Measurements from ENCODE around the gene ANKRD9.

DNA sequence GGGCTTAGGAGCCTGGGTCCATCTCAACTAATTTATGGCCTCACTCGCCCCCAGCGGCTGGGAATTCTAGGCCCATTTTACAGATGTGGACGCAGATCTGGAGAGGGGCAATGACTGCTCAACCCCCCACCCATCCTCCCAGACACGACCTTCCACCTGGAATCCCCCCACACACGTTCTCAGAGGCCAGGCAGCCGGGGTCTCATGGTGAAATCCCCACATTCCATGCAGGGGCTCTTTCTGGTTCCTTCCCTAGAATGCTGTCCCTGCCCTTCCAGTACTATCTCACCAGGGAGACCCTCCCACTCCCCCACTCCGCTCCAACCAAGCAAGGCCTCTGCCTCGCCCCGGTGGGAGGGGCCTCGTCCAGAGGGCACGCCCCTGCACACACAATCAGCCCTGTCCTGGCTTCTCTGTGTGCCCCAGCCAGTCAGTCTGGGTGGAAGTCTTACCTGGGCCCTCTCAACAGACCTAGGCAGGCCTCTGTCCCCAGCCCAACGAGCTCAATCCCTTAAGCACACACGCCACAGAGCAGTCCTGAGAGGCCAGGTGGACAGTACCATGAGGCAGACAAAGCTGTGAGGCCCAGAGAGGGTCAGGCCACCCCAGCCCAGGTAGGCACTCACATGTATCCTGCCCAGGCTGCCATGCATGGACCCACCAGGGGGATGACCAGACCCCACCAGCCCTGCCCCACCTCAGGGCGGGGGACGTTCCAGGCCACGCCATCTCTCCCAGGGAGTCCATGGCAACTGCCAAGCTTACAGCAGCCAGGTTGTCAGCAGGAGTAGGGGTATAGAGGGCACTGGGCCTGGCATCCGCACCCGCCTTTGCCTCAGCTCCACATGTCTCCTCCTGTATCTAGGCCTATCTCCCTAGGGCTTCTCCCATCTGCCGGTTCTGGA lies 1.3 kb upstream of the ANKRD9 start:
- TF ChIP-seq, protein P1, sequence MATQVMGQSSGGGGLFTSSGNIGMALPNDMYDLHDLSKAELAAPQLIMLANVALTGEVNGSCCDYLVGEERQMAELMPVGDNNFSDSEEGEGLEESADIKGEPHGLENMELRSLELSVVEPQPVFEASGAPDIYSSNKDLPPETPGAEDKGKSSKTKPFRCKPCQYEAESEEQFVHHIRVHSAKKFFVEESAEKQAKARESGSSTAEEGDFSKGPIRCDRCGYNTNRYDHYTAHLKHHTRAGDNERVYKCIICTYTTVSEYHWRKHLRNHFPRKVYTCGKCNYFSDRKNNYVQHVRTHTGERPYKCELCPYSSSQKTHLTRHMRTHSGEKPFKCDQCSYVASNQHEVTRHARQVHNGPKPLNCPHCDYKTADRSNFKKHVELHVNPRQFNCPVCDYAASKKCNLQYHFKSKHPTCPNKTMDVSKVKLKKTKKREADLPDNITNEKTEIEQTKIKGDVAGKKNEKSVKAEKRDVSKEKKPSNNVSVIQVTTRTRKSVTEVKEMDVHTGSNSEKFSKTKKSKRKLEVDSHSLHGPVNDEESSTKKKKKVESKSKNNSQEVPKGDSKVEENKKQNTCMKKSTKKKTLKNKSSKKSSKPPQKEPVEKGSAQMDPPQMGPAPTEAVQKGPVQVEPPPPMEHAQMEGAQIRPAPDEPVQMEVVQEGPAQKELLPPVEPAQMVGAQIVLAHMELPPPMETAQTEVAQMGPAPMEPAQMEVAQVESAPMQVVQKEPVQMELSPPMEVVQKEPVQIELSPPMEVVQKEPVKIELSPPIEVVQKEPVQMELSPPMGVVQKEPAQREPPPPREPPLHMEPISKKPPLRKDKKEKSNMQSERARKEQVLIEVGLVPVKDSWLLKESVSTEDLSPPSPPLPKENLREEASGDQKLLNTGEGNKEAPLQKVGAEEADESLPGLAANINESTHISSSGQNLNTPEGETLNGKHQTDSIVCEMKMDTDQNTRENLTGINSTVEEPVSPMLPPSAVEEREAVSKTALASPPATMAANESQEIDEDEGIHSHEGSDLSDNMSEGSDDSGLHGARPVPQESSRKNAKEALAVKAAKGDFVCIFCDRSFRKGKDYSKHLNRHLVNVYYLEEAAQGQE (IDR thresholded peaks at IDR 0.05; ENCODE audit: low read depth, low read length), result no peak
- TF ChIP-seq RAD21 (IDR thresholded peaks at IDR 0.05; ENCODE audit: insufficient read depth, low read depth, low read length), result no peak
- TF ChIP-seq RB1 (IDR thresholded peaks at IDR 0.05; ENCODE audit: borderline replicate concordance), result no peak
- no peak for TF ChIP-seq SMC3 (IDR thresholded peaks at IDR 0.05; ENCODE audit: borderline replicate concordance, low read length)
- no peak for TF ChIP-seq TCF3 (IDR thresholded peaks at IDR 0.05; ENCODE audit: borderline replicate concordance, insufficient read depth, low read depth, low read length)
- no peak for TF ChIP-seq NFIC (IDR thresholded peaks at IDR 0.05; ENCODE audit: low read depth, low read length)
- TF ChIP-seq POLR2A (IDR thresholded peaks at IDR 0.05; ENCODE audit: low read depth, low read length), result no peak
- TF ChIP-seq, protein P2, sequence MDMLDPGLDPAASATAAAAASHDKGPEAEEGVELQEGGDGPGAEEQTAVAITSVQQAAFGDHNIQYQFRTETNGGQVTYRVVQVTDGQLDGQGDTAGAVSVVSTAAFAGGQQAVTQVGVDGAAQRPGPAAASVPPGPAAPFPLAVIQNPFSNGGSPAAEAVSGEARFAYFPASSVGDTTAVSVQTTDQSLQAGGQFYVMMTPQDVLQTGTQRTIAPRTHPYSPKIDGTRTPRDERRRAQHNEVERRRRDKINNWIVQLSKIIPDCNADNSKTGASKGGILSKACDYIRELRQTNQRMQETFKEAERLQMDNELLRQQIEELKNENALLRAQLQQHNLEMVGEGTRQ (IDR thresholded peaks at IDR 0.05; ENCODE audit: borderline replicate concordance, low read depth, low read length), result no peak
- TF ChIP-seq, protein P3, sequence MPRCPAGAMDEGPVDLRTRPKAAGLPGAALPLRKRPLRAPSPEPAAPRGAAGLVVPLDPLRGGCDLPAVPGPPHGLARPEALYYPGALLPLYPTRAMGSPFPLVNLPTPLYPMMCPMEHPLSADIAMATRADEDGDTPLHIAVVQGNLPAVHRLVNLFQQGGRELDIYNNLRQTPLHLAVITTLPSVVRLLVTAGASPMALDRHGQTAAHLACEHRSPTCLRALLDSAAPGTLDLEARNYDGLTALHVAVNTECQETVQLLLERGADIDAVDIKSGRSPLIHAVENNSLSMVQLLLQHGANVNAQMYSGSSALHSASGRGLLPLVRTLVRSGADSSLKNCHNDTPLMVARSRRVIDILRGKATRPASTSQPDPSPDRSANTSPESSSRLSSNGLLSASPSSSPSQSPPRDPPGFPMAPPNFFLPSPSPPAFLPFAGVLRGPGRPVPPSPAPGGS (IDR thresholded peaks at IDR 0.05; ENCODE audit: borderline replicate concordance, insufficient read depth, low read depth, low read length, poor library complexity, severe bottlenecking), result no peak
- TF ChIP-seq SREBF1 (IDR thresholded peaks at IDR 0.05; ENCODE audit: low read length), result no peak
- no peak for TF ChIP-seq ESRRA (IDR thresholded peaks at IDR 0.05; ENCODE audit: low read length)
- no peak for TF ChIP-seq CHD4 (IDR thresholded peaks at IDR 0.05)
- no peak for TF ChIP-seq EZH2 (IDR thresholded peaks at IDR 0.05; ENCODE audit: borderline replicate concordance, control insufficient read depth, low read depth, low read length)

Data from GM12878 (cell line).